Body of pancreas (tissue), 4 donors: ENCODE results near the gene SNX17. TPM values are rescaled to one million over a fixed set of nuclear protein-coding genes. Genes with fewer than 3 reads are reported as not detected.

Experiments used
- ATAC-seq: fragments of 150-250 bp; one replicate; pipeline ENCODE4 v1.9.1; 2016
- DNase-seq, 4 donors: peaks; one replicate each; pipeline ENCODE4 v3.0.0-alpha.2; 2019
- H3K27ac ChIP-seq, 4 donors: fragments of 200-600 bp; sonication (generic); 1 replicate in 3 of 4; 2 replicates in 1 of 4; pipeline versions ENCODE4 v1.5.1 to v1.6.1; 2016 to 2019; ENCODE audit warnings: mild to moderate bottlenecking in 1 of 4, mixed read lengths in 1 of 4, moderate library complexity in 1 of 4
- H3K27me3 ChIP-seq, 2 donors: fragments of 200-600 bp; sonication (generic); one replicate each; pipeline ENCODE4 v1.6.0; 2016; ENCODE audit warnings: mild to moderate bottlenecking in 1 of 2
- H3K36me3 ChIP-seq, 2 donors: fragments of 200-600 bp; sonication (generic); replicated peaks in 1 of 2; 2 replicates each; pipeline ENCODE4 v1.5.1; 2016; ENCODE audit warnings: low read depth in 2 of 2; ENCODE audit not compliant: insufficient read depth in 1 of 2
- H3K4me1 ChIP-seq: fragments of 200-600 bp; sonication (generic); one replicate; pipeline ENCODE4 v1.6.0; 2016
- H3K4me3 ChIP-seq, 2 donors: fragments of 200-600 bp; sonication (generic); 1 replicate in 1 of 2; 2 replicates in 1 of 2; pipeline ENCODE4 v1.5.1; 2016 to 2019
- H3K9me3 ChIP-seq, 3 donors: fragments of 200-600 bp; sonication (generic); 1 replicate in 2 of 3; 2 replicates in 1 of 3; pipeline ENCODE4 v1.5.1; 2016
- POLR2A ChIP-seq, 3 donors: fragments of 450-650 bp; IDR thresholded peaks; one replicate each; pipeline ENCODE4 v1.6.1; 2016; ENCODE audit warnings: antibody characterized with exemption in 3 of 3, mild to moderate bottlenecking in 2 of 3
- WGBS, 2 donors: methylation state at CpG; one replicate each; pipeline ENCODE4 v1.1.5; 2017; 5-methylcytosine and 5-hydroxymethylcytosine counted together
- intact Hi-C: fragments of 100-400 bp; cut with DNase I; formaldehyde crosslinking; loops from one replicate; pipeline ENCODE4 v1.15.1; 2023
- total RNA-seq, 2 donors: library from RNA; depleted of rRNA; stranded (reverse); fragments of >200 nt; gene quantifications; one replicate each; pipeline ENCODE4 v1.1.0, GENCODE V29; 2016
- TF ChIP-seq, protein P1 (sequence below), 7 experiments: fragments of 450-650 bp in 4 of 7; fragments of 200-600 bp in 3 of 7; sonication (generic) in 3 of 7; IDR thresholded peaks; one replicate each; pipeline ENCODE4 v1.5.1; 2016 to 2019; ENCODE audit warnings: antibody characterized with exemption in 7 of 7

Gene SNX17
- total RNA-seq = 10 to 100 TPM; 50.4 to 70.8 TPM

GRCh38 chr2:27370026-27370815 is at the start of gene SNX17, which contains the start of gene EIF2B4:
SNX17 (plus strand) TSS chr2:27370616; CDS start chr2:27370744, 128 bp downstream.
EIF2B4 (minus strand) TSS chr2:27370338; CDS start chr2:27370314, 24 bp downstream.
- Histone ChIP-seq H3K36me3 (peaks cover 5 to 34% of the 10 kb centered on the region in 2 donors), H3K27me3 (no peaks in the 10 kb centered on the region), H3K9me3 (no peaks in the 10 kb centered on the region), H3K4me1 (peaks cover 27% of the 10 kb centered on the region), H3K4me3 (peak within 1 kb of the TSS; percentile 94 to 97), H3K27ac (peak within 1 kb of the TSS; percentile 90 to 94 (median 92))
- WGBS, 2 donors = 0% methylated on average over 84 of the region's 85 CpGs; no CpG with 5 or more reads in 1 of the 2 donors
- DNase-seq (peak; percentile 99 to 100 (median 99)), ATAC-seq (peak; percentile 97)
- intact Hi-C loops = no loop called here
- TF ChIP-seq, protein P1, sequence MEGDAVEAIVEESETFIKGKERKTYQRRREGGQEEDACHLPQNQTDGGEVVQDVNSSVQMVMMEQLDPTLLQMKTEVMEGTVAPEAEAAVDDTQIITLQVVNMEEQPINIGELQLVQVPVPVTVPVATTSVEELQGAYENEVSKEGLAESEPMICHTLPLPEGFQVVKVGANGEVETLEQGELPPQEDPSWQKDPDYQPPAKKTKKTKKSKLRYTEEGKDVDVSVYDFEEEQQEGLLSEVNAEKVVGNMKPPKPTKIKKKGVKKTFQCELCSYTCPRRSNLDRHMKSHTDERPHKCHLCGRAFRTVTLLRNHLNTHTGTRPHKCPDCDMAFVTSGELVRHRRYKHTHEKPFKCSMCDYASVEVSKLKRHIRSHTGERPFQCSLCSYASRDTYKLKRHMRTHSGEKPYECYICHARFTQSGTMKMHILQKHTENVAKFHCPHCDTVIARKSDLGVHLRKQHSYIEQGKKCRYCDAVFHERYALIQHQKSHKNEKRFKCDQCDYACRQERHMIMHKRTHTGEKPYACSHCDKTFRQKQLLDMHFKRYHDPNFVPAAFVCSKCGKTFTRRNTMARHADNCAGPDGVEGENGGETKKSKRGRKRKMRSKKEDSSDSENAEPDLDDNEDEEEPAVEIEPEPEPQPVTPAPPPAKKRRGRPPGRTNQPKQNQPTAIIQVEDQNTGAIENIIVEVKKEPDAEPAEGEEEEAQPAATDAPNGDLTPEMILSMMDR (IDR thresholded peaks at IDR 0.05) = peak; percentile 54 to 96 (median 86)
- peak; percentile 78 to 92 (median 90) for TF ChIP-seq POLR2A (IDR thresholded peaks at IDR 0.05)

- Histone ChIP-seq H3K4me3 (no peak overlapping the region), H3K9me3 (no peaks in the 10 kb centered on the region), H3K27me3 (no peaks in the 10 kb centered on the region), H3K4me1 (peaks cover 56% of the 10 kb centered on the region), H3K27ac (peak overlapping the region; percentile 50 to 100 (median 96)), H3K36me3 (no peaks in the 10 kb centered on the region)
- 40 to 44% methylated on average over 5 to 8 of the region's 8 CpGs for WGBS, 2 donors
- peak; percentile 87 to 96 (median 92) for DNase-seq
- peak in 2 of 3 donors; percentile 52 to 63 for TF ChIP-seq POLR2A (IDR thresholded peaks at IDR 0.05)
- TF ChIP-seq, protein P1 (IDR thresholded peaks at IDR 0.05) = peak in 6 of 7 experiments; percentile 21 to 69 (median 54)
- intact Hi-C loops = no loop called here
- peak; percentile 78 for ATAC-seq
Measured at GRCh38 chr2:27320958-27321543, 49.4 kb upstream of the SNX17 start.

- ATAC-seq (peak; percentile 10), DNase-seq (peak; percentile 32 to 43 (median 35))
- Histone ChIP-seq H3K4me3 (peak overlapping the region; percentile 13 to 69), H3K9me3 (no peaks in the 10 kb centered on the region), H3K4me1 (peaks cover 44% of the 10 kb centered on the region), H3K27ac (peak overlapping the region; percentile 78 to 100 (median 96)), H3K27me3 (no peaks in the 10 kb centered on the region), H3K36me3 (peaks cover 0 to 2% of the 10 kb centered on the region in 2 donors)
- intact Hi-C loops = no loop called here
- TF ChIP-seq, protein P1 (IDR thresholded peaks at IDR 0.05) = no peak
- 0 to 3% methylated on average over 6 to 10 of the region's 10 CpGs for WGBS, 2 donors
Measured at GRCh38 chr2:27322301-27322765, 48.1 kb upstream of the SNX17 start.

DNA sequence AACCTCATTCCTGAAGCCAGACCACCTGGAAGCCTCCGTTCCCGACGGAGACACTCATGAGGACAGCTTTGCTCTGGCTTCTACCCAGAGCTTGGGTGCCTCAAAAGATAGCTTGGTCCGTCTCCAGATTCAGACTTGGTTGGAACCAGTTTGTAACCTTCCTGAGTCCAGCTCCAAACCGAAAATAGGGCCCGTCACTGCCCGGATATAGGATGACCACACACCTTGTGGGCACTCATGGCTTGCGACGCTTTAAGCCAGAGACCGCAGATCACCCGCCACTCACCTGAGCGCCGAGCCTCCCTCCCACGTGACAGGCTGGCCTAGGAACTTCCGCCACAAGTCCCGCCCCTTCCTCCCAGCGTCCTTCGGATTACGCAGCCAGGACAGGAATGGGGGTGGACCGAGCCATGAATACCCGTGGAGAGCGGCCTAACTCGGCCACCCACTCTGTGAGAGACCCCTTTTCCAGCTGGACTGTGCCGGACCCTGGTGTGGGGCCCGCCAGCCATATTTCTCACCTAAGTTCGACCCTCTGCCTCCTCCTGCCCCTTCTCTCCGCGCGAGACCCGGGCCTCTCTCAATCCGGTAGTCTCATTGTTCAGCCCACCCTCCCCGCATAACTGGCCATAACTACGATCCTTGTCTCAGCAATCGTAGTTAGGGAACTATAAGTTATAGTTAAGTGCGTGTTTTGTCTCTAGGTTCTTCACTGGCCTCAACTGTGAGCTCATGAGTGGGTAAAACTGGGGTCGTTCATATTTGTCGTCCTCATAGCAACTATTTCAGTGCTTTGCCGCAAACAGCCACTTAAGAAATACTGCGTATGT is 47.4 kb upstream of the SNX17 start, which contains the start of gene MPV17:
Gene MPV17 (minus strand): TSS at position 332 of the 830 bp plus-strand sequence. CDS start 580 bp downstream, outside the sequence.
- intact Hi-C loops = no loop called here
- ATAC-seq = peak; percentile 92
- Histone ChIP-seq H3K27ac (peak within 1 kb of the TSS; percentile 78 to 100 (median 96)), H3K27me3 (no peaks in the 10 kb centered on the region), H3K9me3 (no peaks in the 10 kb centered on the region), H3K4me3 (peak within 1 kb of the TSS; percentile 13 to 69), H3K4me1 (peaks cover 40% of the 10 kb centered on the region), H3K36me3 (peaks cover 0 to 6% of the 10 kb centered on the region in 2 donors)
- DNase-seq = peak; percentile 94 to 97 (median 96)
- peak; percentile 90 to 95 (median 95) for TF ChIP-seq POLR2A (IDR thresholded peaks at IDR 0.05)
- TF ChIP-seq, protein P1 (IDR thresholded peaks at IDR 0.05) = peak in 2 of 7 experiments; percentile 7 to 12
- 0 to 1% methylated on average over 18 to 39 of the region's 39 CpGs for WGBS, 2 donors
